Measurements from ENCODE around the gene KMT5B. TPM values are rescaled to one million over a fixed set of nuclear protein-coding genes. Genes with fewer than 3 reads are reported as not detected.
"Not testable (repeated sequence)": the region's sequence is repeated elsewhere in the genome, so short reads cannot be mapped to it uniquely, and the experiment has no call there.

Gene KMT5B
- polyA plus RNA-seq, 3 donors, result 12.2 to 22.0 (median 19.5) TPM

- no peak overlapping the region for H3K9ac ChIP-seq (ENCODE audit: insufficient read depth, low read length, poor library complexity, severe bottlenecking)
Observed at GRCh38 chr11:68254421-68254820, 41.3 kb upstream of the KMT5B start.

DNA sequence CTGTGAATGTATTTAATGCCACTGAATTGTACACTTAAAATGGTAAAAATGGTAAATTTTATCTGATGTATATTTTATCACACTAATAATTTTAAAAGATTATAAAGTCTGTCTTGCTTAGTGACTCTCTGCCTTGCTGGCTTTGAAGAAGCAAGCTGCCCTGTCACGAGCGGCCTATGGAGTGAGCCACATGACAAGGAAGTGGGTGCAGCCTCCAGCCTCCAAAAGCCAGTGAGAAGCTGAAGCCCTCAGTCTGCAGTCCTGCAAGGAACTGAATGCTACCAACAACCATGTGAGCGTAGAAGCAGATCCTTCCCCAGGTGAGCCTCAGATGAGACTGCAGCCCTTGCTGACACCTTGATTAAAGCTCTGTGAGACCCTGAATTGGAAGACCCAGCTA, 38.7 kb upstream of the KMT5B start:
- Histone ChIP-seq H3K4me3 (replicated peaks in 1 of 3; ENCODE audit: low read depth in 2 of 3, low read length in 3 of 3) (no peak overlapping the region), H3K9ac (ENCODE audit: insufficient read depth, low read length, poor library complexity, severe bottlenecking) (no peak overlapping the region), H3K27ac (ENCODE audit: low read depth in 1 of 2, low read length in 2 of 2) (no peak overlapping the region), H3K27me3 (ENCODE audit: control insufficient read depth in 2 of 2, insufficient read depth in 2 of 2, low read length in 2 of 2) (no peaks in the 10 kb centered on the region), H3K36me3 (replicated peaks in 1 of 2; ENCODE audit: control insufficient read depth in 1 of 2, insufficient read depth in 2 of 2, low read length in 2 of 2) (no peaks in the 10 kb centered on the region), H3K4me1 (ENCODE audit: control insufficient read depth in 1 of 2, insufficient read depth in 2 of 2, low read length in 2 of 2) (no peaks in the 10 kb centered on the region), H2AFZ (ENCODE audit: insufficient read depth, low read depth, low read length, poor library complexity, severe bottlenecking) (no peak overlapping the region), H3K79me2 (ENCODE audit: insufficient read depth, low read length) (no peaks in the 10 kb centered on the region), H4K20me1 (ENCODE audit: insufficient read depth, low read length) (no peaks in the 10 kb centered on the region), H3K4me2 (replicated peaks; ENCODE audit: extremely low read depth, low read length, poor library complexity, severe bottlenecking) (no peak overlapping the region), H3K9me3 (replicated peaks in 1 of 2; ENCODE audit: control insufficient read depth in 1 of 2, insufficient read depth in 1 of 2, low read length in 2 of 2) (peaks cover 5 to 6% of the 10 kb centered on the region in 2 donors)
- Mint-ChIP-seq H3K4me3 (no peak overlapping the region), H3K27ac (no peak overlapping the region), H3K4me1 (no peaks in the 10 kb centered on the region), H3K36me3 (no peaks in the 10 kb centered on the region), H3K27me3 (ENCODE audit: low read depth in 3 of 3) (peaks cover 1 to 8% (median 2%) of the 10 kb centered on the region in 3 donors), H3K9me3 (peaks cover 8 to 28% (median 20%) of the 10 kb centered on the region in 7 donors)
- WGBS (ENCODE audit: insufficient coverage), result 64% methylated on average over 3 of the region's 3 CpGs
- intact Hi-C loops (cut with micrococcal nuclease), result loop anchor here in 1 of 2 donors (10.0 kb wide), 2 partner anchors 143 to 193 kb away; no protein-coding TSS in a partner anchor
- DNase-seq, result no peak
- no peak for TF ChIP-seq CTCF (IDR thresholded peaks at IDR 0.05)

More at GRCh38 chr11:68254421-68254820, 41.3 kb upstream of the KMT5B start:
- TF ChIP-seq CTCF (IDR thresholded peaks at IDR 0.05), result no peak
- Histone ChIP-seq H3K27me3 (ENCODE audit: control insufficient read depth in 2 of 2, insufficient read depth in 2 of 2, low read length in 2 of 2) (no peaks in the 10 kb centered on the region), H3K4me3 (replicated peaks in 1 of 3; ENCODE audit: low read depth in 2 of 3, low read length in 3 of 3) (no peak overlapping the region), H3K4me2 (replicated peaks; ENCODE audit: extremely low read depth, low read length, poor library complexity, severe bottlenecking) (no peak overlapping the region), H3K36me3 (replicated peaks in 1 of 2; ENCODE audit: control insufficient read depth in 1 of 2, insufficient read depth in 2 of 2, low read length in 2 of 2) (no peaks in the 10 kb centered on the region), H3K27ac (ENCODE audit: low read depth in 1 of 2, low read length in 2 of 2) (no peak overlapping the region), H2AFZ (ENCODE audit: insufficient read depth, low read depth, low read length, poor library complexity, severe bottlenecking) (no peak overlapping the region), H4K20me1 (ENCODE audit: insufficient read depth, low read length) (no peaks in the 10 kb centered on the region), H3K4me1 (ENCODE audit: control insufficient read depth in 1 of 2, insufficient read depth in 2 of 2, low read length in 2 of 2) (peaks cover 4 to 7% of the 10 kb centered on the region in 2 donors), H3K9me3 (replicated peaks in 1 of 2; ENCODE audit: control insufficient read depth in 1 of 2, insufficient read depth in 1 of 2, low read length in 2 of 2) (peaks cover under 1 to 1% of the 10 kb centered on the region in 2 donors), H3K79me2 (ENCODE audit: insufficient read depth, low read length) (no peaks in the 10 kb centered on the region)
- Mint-ChIP-seq H3K36me3 (no peaks in the 10 kb centered on the region), H3K4me1 (peaks cover 7% of the 10 kb centered on the region), H3K9me3 (peaks cover 7 to 16% (median 13%) of the 10 kb centered on the region in 7 donors), H3K27me3 (ENCODE audit: low read depth in 3 of 3) (peaks cover 1 to 12% (median 3%) of the 10 kb centered on the region in 3 donors), H3K4me3 (no peak overlapping the region), H3K27ac (peak overlapping the region in 1 of 7 donors; percentile 52)
- intact Hi-C loops (cut with micrococcal nuclease), result loop anchor here in 1 of 2 donors (10.0 kb wide), 2 partner anchors 140 to 190 kb away; no protein-coding TSS in a partner anchor
- no peak for DNase-seq
- 96% methylated on average over 10 of the region's 14 CpGs for WGBS (ENCODE audit: insufficient coverage)

DNA sequence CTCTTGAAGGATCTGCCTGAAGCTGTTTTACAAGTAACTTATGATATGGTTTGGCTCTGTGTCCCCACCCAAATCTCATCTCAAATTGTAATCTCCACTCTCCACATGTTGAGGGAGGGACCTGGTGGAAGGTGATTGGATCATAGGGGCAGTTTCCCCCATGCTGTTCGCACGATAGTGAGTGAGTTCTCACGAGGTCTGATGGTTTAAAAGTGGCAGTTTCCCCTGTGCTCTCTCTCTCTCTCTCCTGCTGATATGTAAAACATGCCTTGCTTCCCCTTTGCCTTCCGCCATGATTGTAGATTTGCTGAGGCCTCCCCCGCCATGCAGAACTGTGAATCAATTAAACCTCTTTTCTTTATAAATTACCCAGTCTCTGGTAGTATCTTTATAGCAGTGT, 31.8 kb upstream of the KMT5B start:
- H3K9me3 ChIP-seq (replicated peaks in 1 of 2; ENCODE audit: control insufficient read depth in 1 of 2, insufficient read depth in 1 of 2, low read length in 2 of 2); H3K4me3 Mint-ChIP-seq; intact Hi-C loops (cut with micrococcal nuclease); H4K20me1 ChIP-seq (ENCODE audit: insufficient read depth, low read length); H3K36me3 ChIP-seq (replicated peaks in 1 of 2; ENCODE audit: control insufficient read depth in 1 of 2, insufficient read depth in 2 of 2, low read length in 2 of 2); H3K4me2 ChIP-seq (replicated peaks; ENCODE audit: extremely low read depth, low read length, poor library complexity, severe bottlenecking); H3K79me2 ChIP-seq (ENCODE audit: insufficient read depth, low read length); H2AFZ ChIP-seq (ENCODE audit: insufficient read depth, low read depth, low read length, poor library complexity, severe bottlenecking); H3K27me3 ChIP-seq (ENCODE audit: control insufficient read depth in 2 of 2, insufficient read depth in 2 of 2, low read length in 2 of 2); H3K4me1 ChIP-seq (ENCODE audit: control insufficient read depth in 1 of 2, insufficient read depth in 2 of 2, low read length in 2 of 2); H3K4me3 ChIP-seq (replicated peaks in 1 of 3; ENCODE audit: low read depth in 2 of 3, low read length in 3 of 3); DNase-seq; H3K4me1 Mint-ChIP-seq; H3K36me3 Mint-ChIP-seq; H3K27ac ChIP-seq (ENCODE audit: low read depth in 1 of 2, low read length in 2 of 2); H3K9ac ChIP-seq (ENCODE audit: insufficient read depth, low read length, poor library complexity, severe bottlenecking): not testable (repeated sequence)
- Mint-ChIP-seq H3K27ac (peak overlapping the region in 1 of 7 donors; percentile 40), H3K9me3 (peaks cover 6 to 30% (median 15%) of the 10 kb centered on the region in 7 donors), H3K27me3 (ENCODE audit: low read depth in 3 of 3) (peaks cover 0 to 12% (median 4%) of the 10 kb centered on the region in 3 donors)
- no CpG with 5 or more reads among the region's 5 CpGs for WGBS (ENCODE audit: insufficient coverage)
